HepG2 (cell line): ENCODE data around the gene ARRDC4. TPM values are rescaled to one million over a fixed set of nuclear protein-coding genes. Genes with fewer than 3 reads are reported as not detected.

ENCODE experiments used
- ATAC-seq: fragments of 200-7000 bp; cut with Tn5 transposase; 3 replicates; pipeline ENCODE4 v1.9.1; 2020; ENCODE audit warnings: mild to moderate bottlenecking, moderate library complexity
- BruUV-seq: library from RNA; stranded (reverse); fragments of 400-500 nt; replicated peaks from 2 replicates; lab custom pipeline; 2021; lab: Mats Ljungman, UMichigan
- CTCF ChIA-PET: fragments of 300-600 bp; formaldehyde crosslinking; extraction: SDS; loops from one replicate; lab custom pipeline; 2021; ENCODE audit warnings: low total read pairs, inconsistent platforms, low intra/inter-chr PET ratio; lab: Yijun Ruan, JAX
- POLR2A ChIA-PET: fragments of 350-600 bp; sonication (Branson Sonifier 250); formaldehyde crosslinking; loops from one replicate; lab custom pipeline; 2020; ENCODE audit warnings: antibody characterized with exemption, inconsistent platforms; lab: Yijun Ruan, JAX
- DNase-seq: peaks from one replicate; pipeline ENCODE4 v3.0.0-alpha.2; 2015; ENCODE audit warnings: low spot score
- FAIRE-seq: peaks from 3 replicates; lab custom pipeline; 2011; peaks lifted over from hg19 to GRCh38; lab: Jason Lieb, UNC
- H2AFZ ChIP-seq: one replicate; pipeline ENCODE4 v1.6.1; 2011; ENCODE audit warnings: low read length, inconsistent platforms
- H3K27ac ChIP-seq: fragments of 300-600 bp; 3 replicates; pipeline ENCODE4 v1.8.0; 2011; ENCODE audit warnings: mixed run types, mild to moderate bottlenecking, mixed read lengths, low read length, inconsistent platforms; ENCODE audit not compliant: insufficient read depth; ENCODE audit errors: extremely low read length
- H3K27me3 ChIP-seq, 2 experiments: fragments of 200-600 bp in 1 of 2; 2 replicates in 1 of 2; 3 replicates in 1 of 2; pipeline versions ENCODE4 v1.6.0 to v1.8.0; 2011; ENCODE audit warnings: low read length in 2 of 2, mild to moderate bottlenecking in 2 of 2, moderate library complexity in 2 of 2, inconsistent platforms in 1 of 2; ENCODE audit not compliant: insufficient read depth in 2 of 2, control insufficient read depth in 1 of 2
- H3K36me3 ChIP-seq, 2 experiments: fragments of 200-600 bp in 1 of 2; replicated peaks in 1 of 2; 2 replicates in 1 of 2; 3 replicates in 1 of 2; pipeline versions ENCODE4 v1.5.1 to v1.8.0; 2011; ENCODE audit warnings: low read length in 2 of 2, inconsistent platforms in 1 of 2; ENCODE audit not compliant: insufficient read depth in 2 of 2, control insufficient read depth in 1 of 2
- H3K4me1 ChIP-seq: 2 replicates; pipeline ENCODE4 v1.5.1; 2012; ENCODE audit warnings: low read length, inconsistent platforms; ENCODE audit not compliant: insufficient read depth
- H3K4me2 ChIP-seq: 2 replicates; pipeline ENCODE4 v1.6.0; 2011; ENCODE audit warnings: low read depth, low read length, inconsistent platforms
- H3K4me3 ChIP-seq, 3 experiments: fragments of 200-600 bp in 1 of 3; sonication (generic), shearing (Covaris generic) in 1 of 3; replicated peaks in 1 of 3; 2 replicates each; pipeline ENCODE4 v1.5.1; 2011 to 2016; ENCODE audit warnings: low read length in 3 of 3, inconsistent platforms in 2 of 3, low read depth in 2 of 3, mild to moderate bottlenecking in 2 of 3, control low read depth in 1 of 3, mixed read lengths in 1 of 3; ENCODE audit not compliant: insufficient read depth in 1 of 3
- H3K79me2 ChIP-seq: one replicate; pipeline ENCODE4 v1.6.1; 2011; ENCODE audit warnings: low read length, inconsistent platforms; ENCODE audit not compliant: insufficient read depth
- H3K9ac ChIP-seq: 2 replicates; pipeline ENCODE4 v1.6.0; 2011; ENCODE audit warnings: mild to moderate bottlenecking, low read depth, low read length, inconsistent platforms; ENCODE audit not compliant: insufficient read depth
- H3K9me3 ChIP-seq: 2 replicates; pipeline ENCODE4 v1.5.1; 2012; ENCODE audit warnings: mild to moderate bottlenecking, low read length
- H4K20me1 ChIP-seq: 2 replicates; pipeline ENCODE4 v1.6.0; 2011; ENCODE audit warnings: inconsistent platforms, mild to moderate bottlenecking, low read length, moderate library complexity; ENCODE audit not compliant: insufficient read depth
- EHMT2 ChIP-seq: fragments of 200-600 bp; sonication (generic); IDR thresholded peaks from 2 replicates; pipeline ENCODE4 v1.7.0; 2017; ENCODE audit warnings: antibody characterized with exemption, low read depth, low read length, borderline replicate concordance
- MAFF ChIP-seq: IDR thresholded peaks from 2 replicates; pipeline ENCODE4 v1.6.1; 2011; ENCODE audit warnings: low read depth, low read length, improper control_type of control experiment
- NBN ChIP-seq: fragments of 450-650 bp; conservative IDR thresholded peaks from 2 replicates; pipeline ENCODE4 v1.6.1; 2017
- NONO ChIP-seq, 2 experiments: fragments of 450-650 bp in 1 of 2; sonication (generic) in 1 of 2; formaldehyde crosslinking in 1 of 2; IDR thresholded peaks in 1 of 2; conservative IDR thresholded peaks in 1 of 2; 2 replicates each; pipeline versions ENCODE4 v1.6.1 to v1.8.0; 2017 to 2022; ENCODE audit warnings: mild to moderate bottlenecking in 1 of 2, missing genetic modification reagents in 1 of 2, moderate library complexity in 1 of 2
- NPAS2 ChIP-seq: sonication (generic); formaldehyde crosslinking; IDR thresholded peaks from 2 replicates; pipeline ENCODE4 v1.8.0; 2022; ENCODE audit warnings: mild to moderate bottlenecking, missing genetic modification reagents, borderline replicate concordance
- PTBP1 ChIP-seq: fragments of 200-400 bp; formaldehyde crosslinking; IDR thresholded peaks from 2 replicates; pipeline ENCODE4 v1.6.1; 2018; ENCODE audit warnings: low read length, low read depth; ENCODE audit not compliant: poor library complexity, severe bottlenecking
- RBM39 ChIP-seq: fragments of 200-400 bp; formaldehyde crosslinking; IDR thresholded peaks from one replicate; pipeline ENCODE4 v1.6.1; 2018; ENCODE audit warnings: antibody characterized with exemption, mild to moderate bottlenecking, low read depth, low read length; ENCODE audit not compliant: poor library complexity, severe bottlenecking
- RXRA ChIP-seq: sonication (generic); formaldehyde crosslinking; IDR thresholded peaks from 2 replicates; pipeline ENCODE4 v1.5.1; 2020; ENCODE audit warnings: missing genetic modification reagents
- SIN3B ChIP-seq: fragments of 150-350 bp; IDR thresholded peaks from 2 replicates; pipeline ENCODE4 v1.6.1; 2014; ENCODE audit warnings: low read length
- ZBTB1 ChIP-seq: sonication (generic); formaldehyde crosslinking; IDR thresholded peaks from 2 replicates; pipeline ENCODE4 v1.4.0; 2020; ENCODE audit warnings: missing genetic modification reagents, borderline replicate concordance
- ZNF180 ChIP-seq: sonication (generic); formaldehyde crosslinking; IDR thresholded peaks from 2 replicates; pipeline ENCODE4 v1.4.0; 2020; ENCODE audit warnings: low read depth, missing genetic modification reagents, borderline replicate concordance
- ZNF274 ChIP-seq: sonication (generic); formaldehyde crosslinking; IDR thresholded peaks from 2 replicates; pipeline ENCODE4 v1.5.1; 2020; ENCODE audit warnings: mild to moderate bottlenecking, missing genetic modification reagents
- ZNF713 ChIP-seq: sonication (generic); formaldehyde crosslinking; IDR thresholded peaks from 2 replicates; pipeline ENCODE4 v1.4.0; 2020; ENCODE audit warnings: mild to moderate bottlenecking, missing genetic modification reagents
- ZNF749 ChIP-seq: sonication (generic); formaldehyde crosslinking; IDR thresholded peaks from 2 replicates; pipeline ENCODE4 v1.8.0; 2022; ENCODE audit warnings: mild to moderate bottlenecking, missing genetic modification reagents, moderate library complexity, borderline replicate concordance
- WGBS: methylation state at CpG from one replicate; pipeline ENCODE4 v1.1.6; 2017; ENCODE audit warnings: low lambda C conversion rate; 5-methylcytosine and 5-hydroxymethylcytosine counted together
- in situ Hi-C: cut with HindIII; loops from 2 replicates; pipeline ENCODE4 v1.10.0; 2017; ENCODE audit warnings: low pct_unique_long_range_greater_than_20kb; ENCODE audit not compliant: extremely low pct_ligation_motif_present
- intact Hi-C: fragments of 100-400 bp; cut with micrococcal nuclease; formaldehyde crosslinking; loops from one replicate; pipeline ENCODE4 v1.10.0; 2022; ENCODE audit not compliant: unreplicated experiment
- polyA plus RNA-seq, 8 experiments: library from polyadenylated mRNA; depleted of rRNA in 3 of 8; stranded (reverse) in 7 of 8; unstranded in 1 of 8; fragments of >200 nt; fragmentation: Illumina TruSeq in 4 of 8; extraction: Trizol in 4 of 8; gene quantifications; 2 replicates each; pipeline versions ENCODE4 v1.2.1 to v1.2.3, GENCODE V29; 2011 to 2016; ENCODE audit warnings: low read depth in 4 of 8, missing spikeins in 1 of 8, mixed read lengths in 1 of 8; ENCODE audit not compliant: insufficient read depth in 1 of 8
- total RNA-seq, 5 experiments: library from RNA; depleted of rRNA; stranded (reverse); fragments of >200 nt; fragmentation: Illumina TruSeq; extraction: Trizol; gene quantifications; 2 replicates each; pipeline ENCODE4 v1.2.3, GENCODE V29; 2016; ENCODE audit warnings: low read depth in 1 of 5
- TF ChIP-seq, protein P1 (sequence below): sonication (generic); formaldehyde crosslinking; IDR thresholded peaks from 2 replicates; pipeline ENCODE4 v1.5.0; 2020; ENCODE audit warnings: mild to moderate bottlenecking, missing genetic modification reagents
- TF ChIP-seq, protein P2 (sequence below): IDR thresholded peaks from 2 replicates; pipeline ENCODE4 v1.6.1; 2016; ENCODE audit warnings: mild to moderate bottlenecking

The ARRDC4 gene
- total and polyA plus RNA-seq, 2 of the 13 experiments (the other 11 are each of a cell fraction or from before 2014, with no cell fraction given), result 1.5 to 2.5 TPM

DNA sequence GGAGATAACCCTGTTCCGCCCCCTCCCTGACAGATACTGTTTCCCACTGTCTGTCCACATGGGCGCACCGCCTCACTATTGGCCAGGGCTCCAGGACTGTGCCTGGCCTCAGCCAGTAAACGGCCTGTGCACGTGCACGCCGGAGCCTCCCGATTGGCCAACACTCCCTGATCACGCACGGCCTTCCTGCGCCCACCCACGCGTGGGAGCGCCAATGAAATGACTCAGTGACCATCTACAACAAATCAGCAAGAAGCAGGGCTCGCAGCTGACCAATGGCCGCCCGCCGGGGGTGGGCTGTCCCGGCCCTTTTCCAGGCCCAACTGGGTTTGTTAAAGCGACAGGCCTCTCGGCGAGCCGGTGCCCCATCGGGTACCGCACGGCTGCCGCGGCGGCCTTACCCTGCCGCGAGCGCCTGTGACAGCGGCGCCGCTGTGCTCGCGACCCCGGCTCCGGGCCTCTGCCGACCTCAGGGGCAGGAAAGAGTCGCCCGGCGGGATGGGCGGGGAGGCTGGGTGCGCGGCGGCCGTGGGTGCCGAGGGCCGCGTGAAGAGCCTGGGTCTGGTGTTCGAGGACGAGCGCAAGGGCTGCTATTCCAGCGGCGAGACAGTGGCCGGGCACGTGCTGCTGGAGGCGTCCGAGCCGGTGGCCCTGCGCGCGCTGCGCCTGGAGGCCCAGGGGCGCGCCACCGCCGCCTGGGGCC, at the start of gene ARRDC4 (continued):
- TF ChIP-seq, protein P1, sequence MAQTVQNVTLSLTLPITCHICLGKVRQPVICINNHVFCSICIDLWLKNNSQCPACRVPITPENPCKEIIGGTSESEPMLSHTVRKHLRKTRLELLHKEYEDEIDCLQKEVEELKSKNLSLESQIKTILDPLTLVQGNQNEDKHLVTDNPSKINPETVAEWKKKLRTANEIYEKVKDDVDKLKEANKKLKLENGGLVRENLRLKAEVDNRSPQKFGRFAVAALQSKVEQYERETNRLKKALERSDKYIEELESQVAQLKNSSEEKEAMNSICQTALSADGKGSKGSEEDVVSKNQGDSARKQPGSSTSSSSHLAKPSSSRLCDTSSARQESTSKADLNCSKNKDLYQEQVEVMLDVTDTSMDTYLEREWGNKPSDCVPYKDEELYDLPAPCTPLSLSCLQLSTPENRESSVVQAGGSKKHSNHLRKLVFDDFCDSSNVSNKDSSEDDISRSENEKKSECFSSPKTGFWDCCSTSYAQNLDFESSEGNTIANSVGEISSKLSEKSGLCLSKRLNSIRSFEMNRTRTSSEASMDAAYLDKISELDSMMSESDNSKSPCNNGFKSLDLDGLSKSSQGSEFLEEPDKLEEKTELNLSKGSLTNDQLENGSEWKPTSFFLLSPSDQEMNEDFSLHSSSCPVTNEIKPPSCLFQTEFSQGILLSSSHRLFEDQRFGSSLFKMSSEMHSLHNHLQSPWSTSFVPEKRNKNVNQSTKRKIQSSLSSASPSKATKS (CRISPR knock-in tag), result no peak
- no peak for TF ChIP-seq MAFF

DNA sequence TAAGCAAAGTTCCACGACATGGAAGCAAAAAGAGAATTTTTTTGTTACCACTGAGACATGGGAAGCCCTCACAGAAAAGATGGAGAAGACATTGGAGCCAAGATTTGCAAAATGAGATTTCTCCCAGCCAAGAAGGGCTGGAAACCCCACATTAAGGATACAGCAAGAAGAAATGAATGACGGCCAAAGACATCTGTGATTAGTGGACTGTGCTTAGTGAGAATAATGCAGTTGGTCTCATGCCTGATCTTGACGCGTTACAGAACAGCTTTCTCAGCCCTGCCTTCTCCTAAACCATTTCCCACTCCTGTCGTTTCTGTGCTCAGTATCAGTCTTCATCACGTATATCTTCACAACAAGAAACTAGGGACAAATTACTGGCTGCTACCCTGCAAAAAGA, 45.8 kb upstream of the ARRDC4 start:
- Histone ChIP-seq H3K79me2 (no peaks in the 10 kb centered on the region), H3K9me3 (no peaks in the 10 kb centered on the region), H3K27me3 (peaks cover 0 to 7% of the 10 kb centered on the region in 2 experiments; a peak in 1 of 5 replicates), H3K4me3 (no peak overlapping the region), H2AFZ (no peak overlapping the region), H3K4me2 (no peak overlapping the region), H3K9ac (no peak overlapping the region), H3K36me3 (no peaks in the 10 kb centered on the region), H3K27ac (no peak overlapping the region), H4K20me1 (no peaks in the 10 kb centered on the region), H3K4me1 (no peaks in the 10 kb centered on the region)
- intact Hi-C loops, result no loop called here
- in situ Hi-C loops, result loop anchor here (25.0 kb wide), 1 partner anchor 498 kb away; no protein-coding TSS in a partner anchor
- BruUV-seq, result no TSS peak
- 0% methylated on average over 6 of the region's 6 CpGs for WGBS
- POLR2A ChIA-PET, result no interaction called here
- no peak for DNase-seq
- TF ChIP-seq PTBP1 (no peak), RXRA (no peak), EHMT2 (no peak), ZNF180 (CRISPR knock-in tag) (no peak), RBM39 (no peak), ZNF713 (CRISPR knock-in tag) (no peak), NONO (IDR thresholded peaks at IDR 0.05) (no peak), NONO (CRISPR knock-in tag; conservative IDR thresholded peaks at IDR 0.05) (no peak), NBN (no peak), ZBTB1 (CRISPR knock-in tag) (no peak), ZNF749 (no peak), ZNF274 (CRISPR knock-in tag) (no peak), SIN3B (no peak), NPAS2 (CRISPR knock-in tag) (no peak)
- TF ChIP-seq, protein P2, sequence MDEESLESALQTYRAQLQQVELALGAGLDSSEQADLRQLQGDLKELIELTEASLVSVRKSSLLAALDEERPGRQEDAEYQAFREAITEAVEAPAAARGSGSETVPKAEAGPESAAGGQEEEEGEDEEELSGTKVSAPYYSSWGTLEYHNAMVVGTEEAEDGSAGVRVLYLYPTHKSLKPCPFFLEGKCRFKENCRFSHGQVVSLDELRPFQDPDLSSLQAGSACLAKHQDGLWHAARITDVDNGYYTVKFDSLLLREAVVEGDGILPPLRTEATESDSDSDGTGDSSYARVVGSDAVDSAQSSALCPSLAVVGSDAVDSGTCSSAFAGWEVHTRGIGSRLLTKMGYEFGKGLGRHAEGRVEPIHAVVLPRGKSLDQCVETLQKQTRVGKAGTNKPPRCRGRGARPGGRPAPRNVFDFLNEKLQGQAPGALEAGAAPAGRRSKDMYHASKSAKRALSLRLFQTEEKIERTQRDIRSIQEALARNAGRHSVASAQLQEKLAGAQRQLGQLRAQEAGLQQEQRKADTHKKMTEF, result no peak
- FAIRE-seq, result no peak
- ATAC-seq, result no peak
- CTCF ChIA-PET, result no interaction called here
